H1 (cell line): Measurements from ENCODE around the gene NAGA. TPM values are rescaled to one million over a fixed set of nuclear protein-coding genes. Genes with fewer than 3 reads are reported as not detected.

Source experiments
- CTCF ChIA-PET: fragments of 300-600 bp; sonication (Branson Sonifier 250); formaldehyde crosslinking; loops from one replicate; lab custom pipeline; 2021; ENCODE audit not compliant: partially characterized antibody; lab: Charles Lee
- POLR2A ChIA-PET: fragments of 300-600 bp; sonication (Branson Sonifier 250); formaldehyde crosslinking; loops from one replicate; lab custom pipeline; 2021; ENCODE audit warnings: inconsistent platforms; ENCODE audit not compliant: partially characterized antibody; lab: Charles Lee
- DNase-seq, 2 experiments: peaks; one replicate each; pipeline versions ENCODE4 v3.0.0 to v3.0.0-alpha.2; 2010 to 2022; ENCODE audit warnings: low spot score in 2 of 2, low read depth in 1 of 2, mixed read lengths in 1 of 2
- FAIRE-seq: peaks from 2 replicates; lab custom pipeline; 2011; peaks lifted over from hg19 to GRCh38; lab: Jason Lieb, UNC
- H2AFZ ChIP-seq: 2 replicates; pipeline ENCODE4 v1.8.1; 2012; ENCODE audit warnings: low read length, inconsistent platforms
- H2AK5ac ChIP-seq: 2 replicates; pipeline ENCODE4 v1.6.1; 2013; ENCODE audit warnings: low read depth, low read length
- H2BK120ac ChIP-seq: replicated peaks from 2 replicates; pipeline ENCODE3; 2013; ENCODE audit warnings: low read depth, low read length, inconsistent platforms
- H2BK12ac ChIP-seq: 2 replicates; pipeline ENCODE4 v1.6.1; 2013; ENCODE audit warnings: low read depth, low read length
- H2BK15ac ChIP-seq: 2 replicates; pipeline ENCODE4 v1.6.1; 2013; ENCODE audit warnings: low read length
- H2BK20ac ChIP-seq: 2 replicates; pipeline ENCODE4 v1.6.1; 2013; ENCODE audit warnings: low read length
- H2BK5ac ChIP-seq: 2 replicates; pipeline ENCODE4 v1.6.1; 2013; ENCODE audit warnings: low read depth, low read length
- H3K14ac ChIP-seq: 2 replicates; pipeline ENCODE4 v1.6.1; 2013; ENCODE audit warnings: inconsistent platforms; ENCODE audit not compliant: insufficient read length
- H3K18ac ChIP-seq: 2 replicates; pipeline ENCODE4 v1.6.1; 2013; ENCODE audit warnings: low read length; ENCODE audit errors: extremely low read depth
- H3K23ac ChIP-seq: 2 replicates; pipeline ENCODE4 v1.6.1; 2013; ENCODE audit warnings: inconsistent platforms; ENCODE audit not compliant: insufficient read length
- H3K23me2 ChIP-seq: 2 replicates; pipeline ENCODE4 v1.6.1; 2013; ENCODE audit warnings: low read depth, low read length
- H3K27ac ChIP-seq: 2 replicates; pipeline ENCODE4 v1.6.1; 2011; ENCODE audit warnings: low read depth, low read length, inconsistent platforms
- H3K27me3 ChIP-seq, 4 experiments: replicated peaks in 1 of 4; 1 replicate in 1 of 4; 2 replicates in 3 of 4; pipeline versions ENCODE4 v1.6.1 to v1.8.1; 2011 to 2013; ENCODE audit warnings: low read length in 3 of 4, mild to moderate bottlenecking in 3 of 4, inconsistent platforms in 2 of 4, mixed read lengths in 2 of 4, moderate library complexity in 1 of 4; ENCODE audit not compliant: control insufficient read depth in 3 of 4, insufficient read depth in 3 of 4; ENCODE audit errors: extremely low read depth in 1 of 4
- H3K36me3 ChIP-seq, 4 experiments: 2 replicates each; pipeline versions ENCODE4 v1.6.1 to v1.8.1; 2011 to 2013; ENCODE audit warnings: mild to moderate bottlenecking in 4 of 4, low read length in 3 of 4, moderate library complexity in 2 of 4, control low read depth in 1 of 4, inconsistent platforms in 1 of 4; ENCODE audit not compliant: insufficient read depth in 4 of 4, control insufficient read depth in 2 of 4
- H3K4ac ChIP-seq: replicated peaks from 2 replicates; pipeline ENCODE3; 2013; ENCODE audit warnings: low read length, low read depth, mixed read lengths, inconsistent platforms; ENCODE audit not compliant: insufficient read length
- H3K4me1 ChIP-seq, 4 experiments: replicated peaks in 1 of 4; 1 replicate in 1 of 4; 2 replicates in 3 of 4; pipeline versions ENCODE4 v1.6.1 to v1.8.1; 2011 to 2013; ENCODE audit warnings: low read length in 3 of 4, inconsistent platforms in 2 of 4, mixed read lengths in 1 of 4; ENCODE audit not compliant: insufficient read depth in 4 of 4, control insufficient read depth in 3 of 4
- H3K4me2 ChIP-seq, 2 experiments: 2 replicates each; pipeline versions ENCODE4 v1.6.1 to v1.8.1; 2011 to 2013; ENCODE audit warnings: low read depth in 2 of 2, low read length in 2 of 2, control low read depth in 1 of 2, inconsistent platforms in 1 of 2, mild to moderate bottlenecking in 1 of 2; ENCODE audit not compliant: insufficient read depth in 1 of 2
- H3K4me3 ChIP-seq, 4 experiments: fragments of 200-600, 300-600 bp in 1 of 4; sonication (generic), shearing (Covaris generic), sonication (Bioruptor Twin) in 1 of 4; 2 replicates each; pipeline versions ENCODE4 v1.5.1 to v1.8.1; 2011 to 2016; ENCODE audit warnings: low read length in 4 of 4, low read depth in 3 of 4, control low read depth in 2 of 4, inconsistent platforms in 2 of 4, mild to moderate bottlenecking in 2 of 4, mixed read lengths in 1 of 4, moderate library complexity in 1 of 4; ENCODE audit not compliant: insufficient read depth in 2 of 4; ENCODE audit errors: extremely low read depth in 1 of 4
- H3K56ac ChIP-seq: replicated peaks from 2 replicates; pipeline ENCODE3; 2013; ENCODE audit warnings: low read depth, mild to moderate bottlenecking, mixed read lengths, low read length, inconsistent platforms; ENCODE audit not compliant: insufficient read length
- H3K79me1 ChIP-seq: 2 replicates; pipeline ENCODE4 v1.6.1; 2013; ENCODE audit warnings: low read depth, low read length, control low read depth
- H3K79me2 ChIP-seq, 2 experiments: 2 replicates each; pipeline versions ENCODE4 v1.6.1 to v1.8.1; 2012 to 2013; ENCODE audit warnings: low read length in 2 of 2, mild to moderate bottlenecking in 2 of 2, inconsistent platforms in 1 of 2; ENCODE audit not compliant: insufficient read depth in 2 of 2, control insufficient read depth in 1 of 2
- H3K9ac ChIP-seq, 4 experiments: replicated peaks in 1 of 4; 1 replicate in 1 of 4; 2 replicates in 3 of 4; pipeline versions ENCODE4 v1.6.1 to v1.8.1; 2011 to 2013; ENCODE audit warnings: low read depth in 3 of 4, low read length in 3 of 4, control low read depth in 2 of 4, mild to moderate bottlenecking in 2 of 4, moderate library complexity in 2 of 4, inconsistent platforms in 1 of 4; ENCODE audit errors: extremely low read depth in 1 of 4
- H3K9me3 ChIP-seq, 2 experiments: 2 replicates each; pipeline versions ENCODE4 v1.6.1 to v1.8.1; 2012 to 2013; ENCODE audit warnings: mild to moderate bottlenecking in 2 of 2, moderate library complexity in 2 of 2, control low read depth in 1 of 2, inconsistent platforms in 1 of 2, low read depth in 1 of 2, low read length in 1 of 2, mixed read lengths in 1 of 2; ENCODE audit not compliant: insufficient read depth in 2 of 2
- H4K20me1 ChIP-seq, 2 experiments: replicated peaks in 1 of 2; 2 replicates each; pipeline versions ENCODE3 to v1.8.1; 2011 to 2013; ENCODE audit warnings: inconsistent platforms in 2 of 2, low read length in 2 of 2, mild to moderate bottlenecking in 1 of 2; ENCODE audit not compliant: insufficient read depth in 2 of 2, control insufficient read depth in 1 of 2
- H4K5ac ChIP-seq: 2 replicates; pipeline ENCODE4 v1.6.1; 2013; ENCODE audit warnings: low read length, low read depth, mixed read lengths, inconsistent platforms; ENCODE audit not compliant: insufficient read length
- H4K8ac ChIP-seq: 2 replicates; pipeline ENCODE4 v1.8.0; 2013; ENCODE audit warnings: mild to moderate bottlenecking, moderate library complexity, low read length, inconsistent platforms; ENCODE audit not compliant: insufficient read depth; ENCODE audit errors: extremely low read depth
- H4K91ac ChIP-seq: replicated peaks from 2 replicates; pipeline ENCODE3; 2013; ENCODE audit warnings: low read length, mixed read lengths, inconsistent platforms; ENCODE audit not compliant: insufficient read length
- BACH1 ChIP-seq: IDR thresholded peaks from 2 replicates; pipeline ENCODE4 v1.6.1; 2012; ENCODE audit warnings: low read length, improper control_type of control experiment
- POLR2AphosphoS5 ChIP-seq: IDR thresholded peaks from 2 replicates; pipeline ENCODE4 v1.6.1; 2011; ENCODE audit warnings: low read depth, low read length
- POU5F1 ChIP-seq: IDR thresholded peaks from 2 replicates; pipeline ENCODE4 v1.6.1; 2011; ENCODE audit warnings: low read depth, mild to moderate bottlenecking, low read length, moderate library complexity
- RXRA ChIP-seq: IDR thresholded peaks from 2 replicates; pipeline ENCODE4 v1.6.1; 2011; ENCODE audit warnings: low read depth, mild to moderate bottlenecking, low read length, moderate library complexity; ENCODE audit not compliant: insufficient read depth
- SRF ChIP-seq: IDR thresholded peaks from 2 replicates; pipeline ENCODE4 v1.6.1; 2011; ENCODE audit warnings: mild to moderate bottlenecking, low read depth, low read length, moderate library complexity
- TEAD4 ChIP-seq: IDR thresholded peaks from 2 replicates; pipeline ENCODE4 v1.6.1; 2012; ENCODE audit warnings: low read depth, low read length, inconsistent platforms, mixed read lengths
- YY1 ChIP-seq: IDR thresholded peaks from 2 replicates; pipeline ENCODE4 v1.6.1; 2011; ENCODE audit warnings: low read depth, mild to moderate bottlenecking, low read length
- WGBS, 2 experiments: shearing (Covaris generic) in 1 of 2; methylation state at CpG; one replicate each; pipeline versions ENCODE4 v1.1.6 to v1.1.7; 2013 to 2015; ENCODE audit warnings: low lambda C conversion rate in 2 of 2, mixed read lengths in 2 of 2, inconsistent platforms in 1 of 2, low coverage in 1 of 2, missing lambda C conversion rate in 1 of 2; ENCODE audit not compliant: insufficient replicate concordance in 2 of 2, insufficient coverage in 1 of 2, insufficient read length in 1 of 2; ENCODE audit errors: extremely low coverage in 1 of 2, missing lambda C conversion rate in 1 of 2; 5-methylcytosine and 5-hydroxymethylcytosine counted together
- polyA plus RNA-seq, 7 experiments: library from polyadenylated mRNA; depleted of rRNA in 3 of 7; stranded (reverse) in 5 of 7; unstranded in 2 of 7; fragments of >200 nt in 5 of 7; fragments of 200-250 nt in 2 of 7; gene quantifications; 1 replicate in 5 of 7; 2 replicates in 1 of 7; 4 replicates in 1 of 7; pipeline versions ENCODE4 v1.2.1 to v1.2.3, GENCODE V29; 2011 to 2013; ENCODE audit warnings: missing spikeins in 2 of 7, mixed read lengths in 2 of 7
- total RNA-seq: library from RNA; stranded (reverse); fragmentation: NEBNext Ultra II Directional; extraction: Animal tissue kit (Norgen Biotek cat#: 25700); gene quantifications from 2 replicates; pipeline ENCODE4 v1.2.1, GENCODE V29; 2021
- TF ChIP-seq, protein P1 (sequence below): IDR thresholded peaks from 2 replicates; pipeline ENCODE4 v1.6.1; 2012; ENCODE audit warnings: inconsistent platforms

Gene NAGA
- total and polyA plus RNA-seq, 2 of the 8 experiments (the other 6 are each of a cell fraction or from before 2014, with no cell fraction given) = 14.8 to 30.7 TPM

DNA sequence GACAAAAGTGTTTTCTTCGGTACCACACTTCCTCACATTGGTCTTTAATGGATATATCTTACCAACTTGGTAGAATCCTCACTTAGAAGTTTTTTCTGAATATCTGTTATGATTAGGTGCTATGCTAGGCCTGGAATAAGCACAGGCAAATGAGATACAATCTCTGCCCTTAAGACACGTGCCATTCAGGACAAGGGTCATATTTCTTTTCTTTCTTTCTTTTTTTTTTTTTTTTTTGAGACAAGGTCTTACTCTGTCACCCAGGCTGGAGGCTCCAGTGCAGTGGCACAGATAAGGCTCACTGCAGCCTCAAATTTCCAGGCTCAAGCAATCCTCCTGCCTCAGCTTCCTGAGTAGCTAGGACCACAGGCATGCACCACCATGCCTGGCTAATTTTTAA is 49.0 kb downstream of the NAGA start:
- Histone ChIP-seq H2BK15ac (no peak overlapping the region), H4K91ac (no peak overlapping the region), H2BK5ac (no peak overlapping the region), H3K79me2 (no peaks in the 10 kb centered on the region), H3K9me3 (no peaks in the 10 kb centered on the region), H4K5ac (no peak overlapping the region), H4K8ac (no peak overlapping the region), H2BK12ac (no peak overlapping the region), H4K20me1 (no peaks in the 10 kb centered on the region), H3K27me3 (no peaks in the 10 kb centered on the region), H3K14ac (no peak overlapping the region), H3K27ac (no peak overlapping the region), H2BK20ac (no peak overlapping the region), H2BK120ac (no peak overlapping the region), H3K4ac (no peak overlapping the region), H3K4me1 (no peaks in the 10 kb centered on the region), H3K36me3 (no peaks in the 10 kb centered on the region), H3K4me2 (no peak overlapping the region), H3K79me1 (no peaks in the 10 kb centered on the region), H3K23me2 (no peaks in the 10 kb centered on the region), H3K9ac (no peak overlapping the region), H3K23ac (no peak overlapping the region), H2AFZ (no peak overlapping the region), H2AK5ac (no peak overlapping the region), H3K56ac (no peak overlapping the region), H3K18ac (no peak overlapping the region), H3K4me3 (no peak overlapping the region)
- 76% methylated on average over 2 of the region's 2 CpGs; no CpG with 5 or more reads in 1 of the 2 experiments for WGBS, 2 experiments
- CTCF ChIA-PET = no interaction called here
- POLR2A ChIA-PET = no interaction called here
- no peak for DNase-seq
- FAIRE-seq = no peak
- no peak for TF ChIP-seq RXRA
- no peak for TF ChIP-seq POU5F1
- no peak for TF ChIP-seq TEAD4
- TF ChIP-seq SRF = no peak
- TF ChIP-seq BACH1 = no peak
- TF ChIP-seq YY1 = no peak
- no peak for TF ChIP-seq POLR2AphosphoS5
- TF ChIP-seq, protein P1, sequence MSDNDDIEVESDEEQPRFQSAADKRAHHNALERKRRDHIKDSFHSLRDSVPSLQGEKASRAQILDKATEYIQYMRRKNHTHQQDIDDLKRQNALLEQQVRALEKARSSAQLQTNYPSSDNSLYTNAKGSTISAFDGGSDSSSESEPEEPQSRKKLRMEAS = no peak
